ENCODE results near the gene CAMTA1.

- TF ChIP-seq CTCF (IDR thresholded peaks at IDR 0.05; ENCODE audit: insufficient read depth, low read depth, low read length) (no peak), EZH2 (IDR thresholded peaks at IDR 0.05; ENCODE audit: insufficient read depth, low read length) (no peak)
These were observed 540.0 kb downstream of the CAMTA1 start for GRCh38 chr1:7325254-7325653.

Measured in astrocyte (in vitro differentiated cells and primary cell).